Measurements from ENCODE around the gene ACOXL. TPM values are rescaled to one million over a fixed set of nuclear protein-coding genes. Genes with fewer than 3 reads are reported as not detected.

The ACOXL gene
- total RNA-seq, 1 donor from 2014 or later: not detected

- Histone ChIP-seq H3K9me3 (ENCODE audit: control insufficient read depth in 3 of 3, low read length in 3 of 3) (no peaks in the 10 kb centered on the region), H3K27me3 (ENCODE audit: control insufficient read depth in 3 of 3, insufficient read depth in 3 of 3, low read length in 3 of 3) (no peaks in the 10 kb centered on the region), H3K36me3 (ENCODE audit: control insufficient read depth in 3 of 3, insufficient read depth in 3 of 3, low read length in 3 of 3) (no peaks in the 10 kb centered on the region), H3K4me3 (ENCODE audit: low read length in 3 of 3) (no peak overlapping the region), H3K9ac (ENCODE audit: low read depth in 1 of 3, low read length in 3 of 3) (no peak overlapping the region), H3K27ac (ENCODE audit: low read depth, low read length) (no peak overlapping the region), H3K4me1 (ENCODE audit: control insufficient read depth in 3 of 3, insufficient read depth in 3 of 3, low read length in 3 of 3) (no peaks in the 10 kb centered on the region)
These were observed 163.9 kb downstream of the ACOXL start for GRCh38 chr2:110896226-110896625.

DNA sequence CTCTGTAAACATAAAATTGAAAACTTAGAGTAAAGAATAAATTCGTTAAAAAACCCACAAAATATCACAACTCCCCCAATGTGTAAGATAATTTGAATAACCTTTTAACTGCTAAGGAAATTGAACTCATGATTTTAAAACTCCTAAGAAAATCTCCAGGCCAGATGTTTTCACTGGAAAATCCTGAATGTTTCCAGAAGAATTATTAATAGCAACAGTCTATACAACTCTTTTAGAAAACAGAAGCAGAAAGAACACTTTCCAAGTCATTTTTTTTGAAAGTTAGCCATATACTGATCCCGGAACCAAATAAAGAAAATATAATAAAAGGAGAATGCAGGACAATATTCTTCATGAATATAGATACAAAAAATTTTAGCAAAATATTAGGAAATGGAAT, 165.6 kb downstream of the ACOXL start:
- Histone ChIP-seq H3K9me3 (ENCODE audit: control insufficient read depth in 3 of 3, low read length in 3 of 3) (no peaks in the 10 kb centered on the region), H3K36me3 (ENCODE audit: control insufficient read depth in 3 of 3, insufficient read depth in 3 of 3, low read length in 3 of 3) (no peaks in the 10 kb centered on the region), H3K27me3 (ENCODE audit: control insufficient read depth in 3 of 3, insufficient read depth in 3 of 3, low read length in 3 of 3) (peaks cover 0 to under 1% (median 0%) of the 10 kb centered on the region in 3 donors), H3K4me1 (ENCODE audit: control insufficient read depth in 3 of 3, insufficient read depth in 3 of 3, low read length in 3 of 3) (peaks cover 0 to 3% (median 0%) of the 10 kb centered on the region in 3 donors), H3K4me3 (ENCODE audit: low read length in 3 of 3) (no peak overlapping the region), H3K27ac (ENCODE audit: low read depth, low read length) (no peak overlapping the region), H3K9ac (ENCODE audit: low read depth in 1 of 3, low read length in 3 of 3) (no peak overlapping the region)

DNA sequence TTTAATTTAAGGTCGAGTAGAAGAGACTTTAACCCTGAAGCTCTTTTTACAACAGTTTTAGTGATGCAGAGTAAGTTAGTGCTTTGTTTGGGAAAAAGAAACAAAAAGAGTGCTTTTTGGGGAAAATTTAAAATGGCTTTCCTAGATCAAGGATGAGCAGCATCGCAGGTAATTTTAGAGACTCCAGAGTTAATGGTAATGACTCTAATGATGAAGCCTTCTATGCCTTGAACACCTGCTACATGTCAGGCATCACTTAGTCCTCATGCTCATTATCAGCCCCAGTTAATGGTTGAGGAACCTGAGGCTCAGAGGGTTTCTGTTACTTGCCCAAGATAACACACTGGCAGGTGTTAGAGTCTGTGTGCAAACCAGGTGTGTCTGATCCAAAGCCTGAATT, 167.8 kb downstream of the ACOXL start:
- Histone ChIP-seq H3K36me3 (ENCODE audit: control insufficient read depth in 3 of 3, insufficient read depth in 3 of 3, low read length in 3 of 3) (no peaks in the 10 kb centered on the region), H3K4me3 (ENCODE audit: low read length in 3 of 3) (no peak overlapping the region), H3K27me3 (ENCODE audit: control insufficient read depth in 3 of 3, insufficient read depth in 3 of 3, low read length in 3 of 3) (peaks cover 0 to 4% (median 0%) of the 10 kb centered on the region in 3 donors), H3K27ac (ENCODE audit: low read depth, low read length) (no peak overlapping the region), H3K9me3 (ENCODE audit: control insufficient read depth in 3 of 3, low read length in 3 of 3) (no peaks in the 10 kb centered on the region), H3K4me1 (ENCODE audit: control insufficient read depth in 3 of 3, insufficient read depth in 3 of 3, low read length in 3 of 3) (peaks cover 4 to 9% (median 5%) of the 10 kb centered on the region in 3 donors), H3K9ac (ENCODE audit: low read depth in 1 of 3, low read length in 3 of 3) (no peak overlapping the region)

GRCh38 chr2:110903548-110903947, 171.2 kb downstream of the ACOXL start:
- Histone ChIP-seq H3K27me3 (ENCODE audit: control insufficient read depth in 3 of 3, insufficient read depth in 3 of 3, low read length in 3 of 3) (peaks cover 0 to 4% (median 0%) of the 10 kb centered on the region in 3 donors), H3K9me3 (ENCODE audit: control insufficient read depth in 3 of 3, low read length in 3 of 3) (no peaks in the 10 kb centered on the region), H3K27ac (ENCODE audit: low read depth, low read length) (no peak overlapping the region), H3K4me1 (ENCODE audit: control insufficient read depth in 3 of 3, insufficient read depth in 3 of 3, low read length in 3 of 3) (peaks cover 4 to 9% (median 5%) of the 10 kb centered on the region in 3 donors), H3K9ac (ENCODE audit: low read depth in 1 of 3, low read length in 3 of 3) (no peak overlapping the region), H3K36me3 (ENCODE audit: control insufficient read depth in 3 of 3, insufficient read depth in 3 of 3, low read length in 3 of 3) (no peaks in the 10 kb centered on the region), H3K4me3 (ENCODE audit: low read length in 3 of 3) (no peak overlapping the region)

DNA sequence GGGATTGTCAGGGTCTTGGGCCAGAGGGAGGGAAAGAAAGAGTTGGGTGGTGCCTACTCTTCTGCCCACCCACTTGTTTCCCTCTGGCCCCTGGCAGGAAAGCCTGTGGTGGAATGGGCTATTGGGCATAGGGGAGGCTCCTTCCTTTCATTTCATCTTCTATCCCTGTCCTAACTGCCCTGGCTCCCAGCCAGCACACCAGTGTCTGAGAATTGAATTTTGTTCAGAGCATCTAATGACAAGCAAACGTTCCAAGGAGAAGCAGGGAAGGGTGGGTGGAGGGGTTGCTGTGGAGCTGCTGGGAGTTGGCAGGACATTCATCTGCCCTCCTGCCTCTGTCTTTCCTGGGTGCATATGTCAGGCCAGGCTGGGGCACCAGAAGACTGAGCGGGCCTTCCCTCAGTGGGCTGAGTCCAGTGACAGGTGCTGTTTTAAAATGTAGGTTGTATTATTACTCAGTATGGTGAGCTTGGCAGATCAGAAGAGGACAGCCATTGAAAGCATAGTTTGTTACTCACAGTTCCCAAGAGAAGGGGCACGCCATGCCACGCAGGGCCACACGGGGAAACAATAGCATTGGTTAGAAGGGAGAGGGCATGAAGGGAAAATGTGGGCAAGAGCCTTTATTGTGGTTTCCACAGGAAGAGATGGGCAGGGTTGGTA, 171.9 kb downstream of the ACOXL start:
- Histone ChIP-seq H3K27ac (ENCODE audit: low read depth, low read length) (no peak overlapping the region), H3K4me1 (ENCODE audit: control insufficient read depth in 3 of 3, insufficient read depth in 3 of 3, low read length in 3 of 3) (peaks cover 4 to 9% (median 5%) of the 10 kb centered on the region in 3 donors), H3K36me3 (ENCODE audit: control insufficient read depth in 3 of 3, insufficient read depth in 3 of 3, low read length in 3 of 3) (no peaks in the 10 kb centered on the region), H3K9ac (ENCODE audit: low read depth in 1 of 3, low read length in 3 of 3) (no peak overlapping the region), H3K4me3 (ENCODE audit: low read length in 3 of 3) (no peak overlapping the region), H3K27me3 (ENCODE audit: control insufficient read depth in 3 of 3, insufficient read depth in 3 of 3, low read length in 3 of 3) (peaks cover 0 to 4% (median 0%) of the 10 kb centered on the region in 3 donors), H3K9me3 (ENCODE audit: control insufficient read depth in 3 of 3, low read length in 3 of 3) (no peaks in the 10 kb centered on the region)

- Histone ChIP-seq H3K9me3 (ENCODE audit: control insufficient read depth in 3 of 3, low read length in 3 of 3) (no peaks in the 10 kb centered on the region), H3K36me3 (ENCODE audit: control insufficient read depth in 3 of 3, insufficient read depth in 3 of 3, low read length in 3 of 3) (no peaks in the 10 kb centered on the region), H3K4me3 (ENCODE audit: low read length in 3 of 3) (no peak overlapping the region), H3K27ac (ENCODE audit: low read depth, low read length) (no peak overlapping the region), H3K4me1 (ENCODE audit: control insufficient read depth in 3 of 3, insufficient read depth in 3 of 3, low read length in 3 of 3) (peaks cover 4 to 9% (median 5%) of the 10 kb centered on the region in 3 donors), H3K9ac (ENCODE audit: low read depth in 1 of 3, low read length in 3 of 3) (no peak overlapping the region), H3K27me3 (ENCODE audit: control insufficient read depth in 3 of 3, insufficient read depth in 3 of 3, low read length in 3 of 3) (peaks cover 0 to 4% (median 0%) of the 10 kb centered on the region in 3 donors)
These were observed 172.4 kb downstream of the ACOXL start for GRCh38 chr2:110904779-110905148.

DNA sequence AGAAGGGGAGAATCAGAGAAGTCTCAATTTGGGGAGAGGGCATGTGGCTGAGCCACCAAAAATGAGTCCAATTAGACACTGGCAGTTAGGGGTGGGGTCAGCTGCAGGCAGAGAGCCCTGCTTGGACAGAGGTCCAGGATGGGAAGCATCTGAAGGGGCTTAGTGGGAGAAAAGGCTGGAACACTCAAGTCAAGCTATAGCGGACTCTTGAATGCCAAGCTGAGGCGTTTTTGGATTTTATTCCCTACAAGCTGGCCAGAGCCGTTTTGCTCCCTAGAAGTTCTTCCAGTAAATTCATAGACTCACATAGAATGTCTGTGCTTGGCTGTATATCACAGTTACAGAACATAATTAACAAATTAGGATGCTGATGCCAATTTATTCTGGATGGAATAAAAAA, 172.8 kb downstream of the ACOXL start:
- no peak overlapping the region for H3K27ac ChIP-seq (ENCODE audit: low read depth, low read length)
- H3K4me3 ChIP-seq (ENCODE audit: low read length in 3 of 3): no peak overlapping the region
- peaks cover 0 to 4% (median 0%) of the 10 kb centered on the region in 3 donors for H3K27me3 ChIP-seq (ENCODE audit: control insufficient read depth in 3 of 3, insufficient read depth in 3 of 3, low read length in 3 of 3)
- no peaks in the 10 kb centered on the region for H3K36me3 ChIP-seq (ENCODE audit: control insufficient read depth in 3 of 3, insufficient read depth in 3 of 3, low read length in 3 of 3)
- H3K4me1 ChIP-seq (ENCODE audit: control insufficient read depth in 3 of 3, insufficient read depth in 3 of 3, low read length in 3 of 3): peaks cover 4 to 9% (median 5%) of the 10 kb centered on the region in 3 donors
- H3K9ac ChIP-seq (ENCODE audit: low read depth in 1 of 3, low read length in 3 of 3): no peak overlapping the region
- no peaks in the 10 kb centered on the region for H3K9me3 ChIP-seq (ENCODE audit: control insufficient read depth in 3 of 3, low read length in 3 of 3)

- Histone ChIP-seq H3K4me3 (ENCODE audit: low read length in 3 of 3) (no peak overlapping the region), H3K9ac (ENCODE audit: low read depth in 1 of 3, low read length in 3 of 3) (no peak overlapping the region), H3K4me1 (ENCODE audit: control insufficient read depth in 3 of 3, insufficient read depth in 3 of 3, low read length in 3 of 3) (peaks cover 4 to 9% (median 5%) of the 10 kb centered on the region in 3 donors), H3K27me3 (ENCODE audit: control insufficient read depth in 3 of 3, insufficient read depth in 3 of 3, low read length in 3 of 3) (peaks cover 0 to 4% (median 0%) of the 10 kb centered on the region in 3 donors), H3K36me3 (ENCODE audit: control insufficient read depth in 3 of 3, insufficient read depth in 3 of 3, low read length in 3 of 3) (no peaks in the 10 kb centered on the region), H3K27ac (ENCODE audit: low read depth, low read length) (no peak overlapping the region), H3K9me3 (ENCODE audit: control insufficient read depth in 3 of 3, low read length in 3 of 3) (no peaks in the 10 kb centered on the region)
These were observed 174.4 kb downstream of the ACOXL start for GRCh38 chr2:110906613-110907298.

- Histone ChIP-seq H3K4me1 (ENCODE audit: control insufficient read depth in 3 of 3, insufficient read depth in 3 of 3, low read length in 3 of 3) (no peaks in the 10 kb centered on the region), H3K9me3 (ENCODE audit: control insufficient read depth in 3 of 3, low read length in 3 of 3) (no peaks in the 10 kb centered on the region), H3K27me3 (ENCODE audit: control insufficient read depth in 3 of 3, insufficient read depth in 3 of 3, low read length in 3 of 3) (no peaks in the 10 kb centered on the region), H3K4me3 (ENCODE audit: low read length in 3 of 3) (no peak overlapping the region), H3K36me3 (ENCODE audit: control insufficient read depth in 3 of 3, insufficient read depth in 3 of 3, low read length in 3 of 3) (no peaks in the 10 kb centered on the region), H3K9ac (ENCODE audit: low read depth in 1 of 3, low read length in 3 of 3) (no peak overlapping the region), H3K27ac (ENCODE audit: low read depth, low read length) (no peak overlapping the region)
These were observed 177.1 kb downstream of the ACOXL start for GRCh38 chr2:110909501-110909900.

DNA sequence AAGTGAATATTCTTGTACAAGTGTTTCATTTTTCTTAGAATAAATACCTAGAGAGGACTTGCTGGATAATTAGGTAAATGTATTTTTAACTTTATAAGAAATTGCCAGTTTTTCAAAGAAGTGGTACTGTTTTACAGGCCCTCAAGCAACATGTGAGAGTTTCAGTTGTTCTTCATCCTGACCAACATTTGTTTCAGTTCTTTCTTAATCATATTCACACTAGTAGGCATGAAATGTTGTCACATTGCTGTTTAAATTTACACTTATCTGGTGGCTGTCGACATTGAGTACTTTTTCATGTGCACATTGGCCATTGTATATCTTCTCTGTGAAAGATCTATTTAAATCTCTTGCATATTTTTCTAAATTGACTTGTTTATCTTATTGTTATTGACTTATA, 178.1 kb downstream of the ACOXL start:
- H3K36me3 ChIP-seq (ENCODE audit: control insufficient read depth in 3 of 3, insufficient read depth in 3 of 3, low read length in 3 of 3): no peaks in the 10 kb centered on the region
- H3K27ac ChIP-seq (ENCODE audit: low read depth, low read length): no peak overlapping the region
- H3K4me1 ChIP-seq (ENCODE audit: control insufficient read depth in 3 of 3, insufficient read depth in 3 of 3, low read length in 3 of 3): no peaks in the 10 kb centered on the region
- H3K27me3 ChIP-seq (ENCODE audit: control insufficient read depth in 3 of 3, insufficient read depth in 3 of 3, low read length in 3 of 3): no peaks in the 10 kb centered on the region
- no peak overlapping the region for H3K9ac ChIP-seq (ENCODE audit: low read depth in 1 of 3, low read length in 3 of 3)
- no peak overlapping the region for H3K4me3 ChIP-seq (ENCODE audit: low read length in 3 of 3)
- no peaks in the 10 kb centered on the region for H3K9me3 ChIP-seq (ENCODE audit: control insufficient read depth in 3 of 3, low read length in 3 of 3)
